H9 (cell line): Measurements from ENCODE around the gene GPC1. TPM values are rescaled to one million over a fixed set of nuclear protein-coding genes. Genes with fewer than 3 reads are reported as not detected.
A peak's percentile ranks its signal among the peaks of the same experiment; 100 is the strongest.

Source experiments
- DNase-seq: peaks from one replicate; pipeline ENCODE4 v3.0.0-alpha.2; 2017
- H2AFZ ChIP-seq: one replicate; pipeline ENCODE4 v1.6.1; 2013; ENCODE audit warnings: mild to moderate bottlenecking, low read length, control low read depth, moderate library complexity
- H2AK5ac ChIP-seq: 2 replicates; pipeline ENCODE4 v1.6.1; 2013; ENCODE audit warnings: low read length, control low read depth, mixed read lengths; ENCODE audit not compliant: insufficient read length
- H2BK120ac ChIP-seq: one replicate; pipeline ENCODE4 v1.6.1; 2013; ENCODE audit warnings: low read depth, mild to moderate bottlenecking, low read length, control low read depth, inconsistent platforms; ENCODE audit not compliant: poor library complexity, severe bottlenecking
- H2BK12ac ChIP-seq: 2 replicates; pipeline ENCODE4 v1.6.1; 2013; ENCODE audit warnings: low read length, control low read depth, mixed read lengths, low read depth; ENCODE audit not compliant: insufficient read length
- H2BK15ac ChIP-seq: 2 replicates; pipeline ENCODE4 v1.6.1; 2013; ENCODE audit warnings: low read depth, low read length, control low read depth
- H2BK20ac ChIP-seq: one replicate; pipeline ENCODE4 v1.6.1; 2013; ENCODE audit warnings: low read depth, mild to moderate bottlenecking, low read length, control low read depth, inconsistent platforms; ENCODE audit not compliant: poor library complexity, severe bottlenecking
- H2BK5ac ChIP-seq: 2 replicates; pipeline ENCODE4 v1.6.1; 2013; ENCODE audit warnings: low read length, control low read depth, mixed read lengths; ENCODE audit not compliant: insufficient read length
- H3K14ac ChIP-seq: 2 replicates; pipeline ENCODE4 v1.6.1; 2013; ENCODE audit warnings: low read length, control low read depth; ENCODE audit not compliant: insufficient read depth
- H3K18ac ChIP-seq: 2 replicates; pipeline ENCODE4 v1.6.1; 2013; ENCODE audit warnings: low read depth, mild to moderate bottlenecking, mixed read lengths, low read length, control low read depth; ENCODE audit not compliant: insufficient read length
- H3K23ac ChIP-seq: 2 replicates; pipeline ENCODE4 v1.6.1; 2013; ENCODE audit warnings: low read length, control low read depth, mixed read lengths, low read depth; ENCODE audit not compliant: insufficient read length
- H3K23me2 ChIP-seq: 2 replicates; pipeline ENCODE4 v1.6.1; 2013; ENCODE audit warnings: low read depth, mild to moderate bottlenecking, mixed read lengths, low read length, control low read depth; ENCODE audit not compliant: insufficient read length, poor library complexity, severe bottlenecking
- H3K27ac ChIP-seq: 2 replicates; pipeline ENCODE4 v1.5.1; 2013; ENCODE audit warnings: low read length, control low read depth, mixed read lengths, low read depth; ENCODE audit not compliant: insufficient read length
- H3K27me3 ChIP-seq: 2 replicates; pipeline ENCODE4 v1.6.1; 2013; ENCODE audit warnings: low read length, control low read depth, inconsistent platforms; ENCODE audit not compliant: insufficient read depth
- H3K4ac ChIP-seq: 2 replicates; pipeline ENCODE4 v1.6.1; 2013; ENCODE audit warnings: low read depth, mild to moderate bottlenecking, control low read depth, inconsistent platforms, low read length, moderate library complexity
- H3K4me1 ChIP-seq: 2 replicates; pipeline ENCODE4 v1.6.1; 2013; ENCODE audit warnings: low read length, control low read depth, inconsistent platforms; ENCODE audit not compliant: insufficient read depth
- H3K4me2 ChIP-seq: 2 replicates; pipeline ENCODE4 v1.6.1; 2013; ENCODE audit warnings: low read length, control low read depth, mixed read lengths; ENCODE audit not compliant: insufficient read length, insufficient read depth
- H3K56ac ChIP-seq: 2 replicates; pipeline ENCODE4 v1.6.1; 2013; ENCODE audit warnings: low read depth, mild to moderate bottlenecking, mixed read lengths, low read length, control low read depth; ENCODE audit not compliant: insufficient read length
- H3K79me1 ChIP-seq: 2 replicates; pipeline ENCODE4 v1.6.1; 2013; ENCODE audit warnings: low read depth, mild to moderate bottlenecking, moderate library complexity, low read length, control low read depth, inconsistent platforms; ENCODE audit not compliant: insufficient read depth, poor library complexity, severe bottlenecking
- H3K79me2 ChIP-seq: 2 replicates; pipeline ENCODE4 v1.6.1; 2013; ENCODE audit warnings: low read length, control low read depth, inconsistent platforms; ENCODE audit not compliant: insufficient read depth
- H3K9ac ChIP-seq: 2 replicates; pipeline ENCODE4 v1.6.1; 2013; ENCODE audit warnings: low read length, control low read depth, mixed read lengths; ENCODE audit not compliant: insufficient read length; ENCODE audit errors: extremely low read depth
- H3K9me3 ChIP-seq: one replicate; pipeline ENCODE4 v1.6.1; 2013; ENCODE audit warnings: low read depth, low read length, inconsistent platforms; ENCODE audit not compliant: control insufficient read depth
- H3T11ph ChIP-seq: one replicate; pipeline ENCODE4 v1.6.1; 2013; ENCODE audit warnings: mild to moderate bottlenecking, low read length, control low read depth, inconsistent platforms
- H4K20me1 ChIP-seq: one replicate; pipeline ENCODE4 v1.6.1; 2013; ENCODE audit not compliant: control insufficient read depth, insufficient read length, insufficient read depth
- H4K5ac ChIP-seq: 2 replicates; pipeline ENCODE4 v1.6.1; 2013; ENCODE audit warnings: low read depth, mild to moderate bottlenecking, mixed read lengths, low read length, control low read depth; ENCODE audit not compliant: insufficient read length
- H4K8ac ChIP-seq: replicated peaks from 2 replicates; pipeline ENCODE4 v1.6.1; 2013; ENCODE audit warnings: low read length, control low read depth, mixed read lengths, low read depth; ENCODE audit not compliant: insufficient read length
- H4K91ac ChIP-seq: 2 replicates; pipeline ENCODE4 v1.6.1; 2013; ENCODE audit warnings: low read depth, mild to moderate bottlenecking, moderate library complexity, mixed read lengths, low read length, control low read depth; ENCODE audit not compliant: insufficient read length
- H3K27ac Mint-ChIP-seq, 3 experiments: 2 replicates in 2 of 3; 3 replicates in 1 of 3; pipeline ENCODE4 v1.8.0; 2020 to 2021; ENCODE audit warnings: mixed read lengths in 3 of 3, mild to moderate bottlenecking in 1 of 3, moderate library complexity in 1 of 3
- H3K27me3 Mint-ChIP-seq: 2 replicates; pipeline ENCODE4 v1.8.0; 2021; ENCODE audit warnings: low read depth, mild to moderate bottlenecking, moderate library complexity, mixed read lengths
- H3K36me3 Mint-ChIP-seq, 3 experiments: 2 replicates in 2 of 3; 3 replicates in 1 of 3; pipeline ENCODE4 v1.8.0; 2020 to 2021; ENCODE audit warnings: low read depth in 3 of 3, mixed read lengths in 3 of 3; ENCODE audit not compliant: insufficient read depth in 1 of 3
- H3K4me1 Mint-ChIP-seq, 2 experiments: 2 replicates each; pipeline ENCODE4 v1.8.0; 2020; ENCODE audit warnings: mixed read lengths in 2 of 2
- H3K4me3 Mint-ChIP-seq, 2 experiments: 2 replicates in 1 of 2; 3 replicates in 1 of 2; pipeline ENCODE4 v1.8.0; 2020 to 2021; ENCODE audit warnings: mild to moderate bottlenecking in 2 of 2, mixed read lengths in 2 of 2, moderate library complexity in 1 of 2
- H3K9me3 Mint-ChIP-seq, 2 experiments: 2 replicates in 1 of 2; 3 replicates in 1 of 2; pipeline ENCODE4 v1.8.0; 2020; ENCODE audit warnings: mild to moderate bottlenecking in 2 of 2, mixed read lengths in 2 of 2, moderate library complexity in 1 of 2
- WGBS: extraction: QIAGEN DNeasy Blood & Tissue Kit; methylation state at CpG from one replicate; pipeline ENCODE4 v1.1.7; 2013; ENCODE audit warnings: missing lambda C conversion rate, low lambda C conversion rate, mixed read lengths; ENCODE audit not compliant: insufficient read length; ENCODE audit errors: extremely low coverage; 5-methylcytosine and 5-hydroxymethylcytosine counted together
- total RNA-seq: library from RNA; stranded (reverse); gene quantifications from 2 replicates; pipeline ENCODE4 v1.2.1, GENCODE V29; 2021
- TF ChIP-seq, protein P1 (sequence below): fragments of 200-600 bp; sonication (generic); conservative IDR thresholded peaks from 3 replicates; pipeline ENCODE4 v1.8.0; 2021; ENCODE audit warnings: antibody characterized with exemption, mild to moderate bottlenecking

The GPC1 gene
- total RNA-seq, 1 experiment from 2014 or later, result 39.4 TPM

DNA sequence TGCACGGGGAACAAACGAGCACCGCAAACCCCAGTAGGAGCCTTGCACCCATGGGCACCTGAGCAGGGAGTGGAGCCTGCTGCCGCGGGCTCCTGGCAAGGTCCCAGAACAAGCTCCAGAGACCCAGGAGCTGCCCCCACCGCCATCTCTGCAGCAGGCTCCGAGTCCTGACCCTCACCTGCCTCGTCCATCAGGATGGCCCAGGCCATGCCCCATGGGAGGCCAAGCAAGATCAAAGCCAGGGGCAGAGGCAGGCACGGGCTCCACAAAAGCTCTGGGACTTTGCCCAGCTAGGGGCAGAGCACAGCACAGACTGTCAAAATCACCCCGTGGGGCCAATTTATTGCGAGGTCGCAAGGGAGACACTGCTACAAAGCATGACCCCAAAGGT is 43.6 kb downstream of the GPC1 start:
- H3K27me3 ChIP-seq, result no peaks in the 10 kb centered on the region
- H3K27me3 Mint-ChIP-seq, result peaks cover 28% of the 10 kb centered on the region
- no peaks in the 10 kb centered on the region for H3K4me1 ChIP-seq
- H3K23me2 ChIP-seq, result no peaks in the 10 kb centered on the region
- H4K5ac ChIP-seq, result no peak overlapping the region
- peak; percentile 16 for DNase-seq
- H3K56ac ChIP-seq, result no peak overlapping the region
- H4K8ac ChIP-seq, result peak overlapping the region; percentile 77
- H3K36me3 Mint-ChIP-seq, result no peaks in the 10 kb centered on the region
- no peak overlapping the region for H2BK120ac ChIP-seq
- H3K4me3 Mint-ChIP-seq, result no peak overlapping the region
- H3K18ac ChIP-seq, result no peak overlapping the region
- no peaks in the 10 kb centered on the region for H3K79me1 ChIP-seq
- H3K23ac ChIP-seq, result no peak overlapping the region
- H3K9me3 Mint-ChIP-seq, result peaks cover 0 to 3% of the 10 kb centered on the region in 2 experiments; a peak in 2 of 5 replicates
- H2BK15ac ChIP-seq, result no peak overlapping the region
- H3K4me1 Mint-ChIP-seq, result no peaks in the 10 kb centered on the region
- TF ChIP-seq, protein P1, sequence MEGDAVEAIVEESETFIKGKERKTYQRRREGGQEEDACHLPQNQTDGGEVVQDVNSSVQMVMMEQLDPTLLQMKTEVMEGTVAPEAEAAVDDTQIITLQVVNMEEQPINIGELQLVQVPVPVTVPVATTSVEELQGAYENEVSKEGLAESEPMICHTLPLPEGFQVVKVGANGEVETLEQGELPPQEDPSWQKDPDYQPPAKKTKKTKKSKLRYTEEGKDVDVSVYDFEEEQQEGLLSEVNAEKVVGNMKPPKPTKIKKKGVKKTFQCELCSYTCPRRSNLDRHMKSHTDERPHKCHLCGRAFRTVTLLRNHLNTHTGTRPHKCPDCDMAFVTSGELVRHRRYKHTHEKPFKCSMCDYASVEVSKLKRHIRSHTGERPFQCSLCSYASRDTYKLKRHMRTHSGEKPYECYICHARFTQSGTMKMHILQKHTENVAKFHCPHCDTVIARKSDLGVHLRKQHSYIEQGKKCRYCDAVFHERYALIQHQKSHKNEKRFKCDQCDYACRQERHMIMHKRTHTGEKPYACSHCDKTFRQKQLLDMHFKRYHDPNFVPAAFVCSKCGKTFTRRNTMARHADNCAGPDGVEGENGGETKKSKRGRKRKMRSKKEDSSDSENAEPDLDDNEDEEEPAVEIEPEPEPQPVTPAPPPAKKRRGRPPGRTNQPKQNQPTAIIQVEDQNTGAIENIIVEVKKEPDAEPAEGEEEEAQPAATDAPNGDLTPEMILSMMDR, result no peak
- H2AK5ac ChIP-seq, result no peak overlapping the region
- H3K79me2 ChIP-seq, result no peaks in the 10 kb centered on the region
- H3K9ac ChIP-seq, result no peak overlapping the region
- H3K4ac ChIP-seq, result no peak overlapping the region
- H2BK5ac ChIP-seq, result no peak overlapping the region
- no peak overlapping the region; the same call in 1 of the 2 replicates for H3K14ac ChIP-seq
- no peak overlapping the region for H2BK20ac ChIP-seq
- H3K9me3 ChIP-seq, result no peaks in the 10 kb centered on the region
- WGBS, result no CpG with 5 or more reads among the region's 12 CpGs
- no peak overlapping the region for H3K27ac Mint-ChIP-seq
- no peak overlapping the region for H4K91ac ChIP-seq
- H3T11ph ChIP-seq, result no peak overlapping the region
- no peaks in the 10 kb centered on the region for H4K20me1 ChIP-seq
- H2AFZ ChIP-seq, result no peak overlapping the region
- no peak overlapping the region for H3K27ac ChIP-seq
- no peak overlapping the region for H3K4me2 ChIP-seq
- H2BK12ac ChIP-seq, result no peak overlapping the region
